ENCODE data around the gene CEP104.

The CEP104 gene

DNA sequence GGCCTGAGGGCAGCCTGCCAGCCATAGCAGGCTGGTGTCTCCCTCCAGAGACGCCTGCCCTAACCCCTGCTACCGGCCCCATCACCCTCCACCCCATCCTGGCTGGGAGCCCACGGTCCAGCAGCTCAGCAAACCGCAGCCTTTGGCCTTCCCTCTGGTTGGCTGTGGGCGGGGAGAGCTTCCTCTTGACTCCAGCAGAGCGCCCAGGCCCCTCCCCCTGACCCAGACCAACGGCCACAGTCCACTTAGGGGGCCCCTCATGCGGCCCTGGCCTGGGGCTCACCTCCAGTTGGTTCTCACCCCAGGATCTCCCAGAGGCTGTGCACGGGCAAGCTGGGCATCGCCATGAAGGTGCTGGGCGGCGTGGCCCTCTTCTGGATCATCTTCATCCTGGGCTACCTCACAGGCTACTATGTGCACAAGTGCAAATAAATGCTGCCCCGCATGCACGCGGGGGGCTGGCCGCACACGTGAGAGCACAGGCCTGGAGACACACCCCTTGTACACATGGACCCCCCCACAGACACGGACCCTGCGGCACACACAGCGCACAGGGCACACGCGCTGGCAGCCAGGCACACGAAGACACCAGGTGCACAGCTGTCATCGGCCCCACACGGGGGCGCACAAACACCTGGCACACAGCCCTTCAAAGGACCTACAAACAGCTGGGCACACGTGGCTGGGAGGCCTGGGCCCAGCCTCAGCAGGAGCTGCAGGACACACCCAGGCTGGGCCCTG, 81.4 kb downstream of the CEP104 start:
- peak; percentile 33 to 46 for DNase-seq

DNA sequence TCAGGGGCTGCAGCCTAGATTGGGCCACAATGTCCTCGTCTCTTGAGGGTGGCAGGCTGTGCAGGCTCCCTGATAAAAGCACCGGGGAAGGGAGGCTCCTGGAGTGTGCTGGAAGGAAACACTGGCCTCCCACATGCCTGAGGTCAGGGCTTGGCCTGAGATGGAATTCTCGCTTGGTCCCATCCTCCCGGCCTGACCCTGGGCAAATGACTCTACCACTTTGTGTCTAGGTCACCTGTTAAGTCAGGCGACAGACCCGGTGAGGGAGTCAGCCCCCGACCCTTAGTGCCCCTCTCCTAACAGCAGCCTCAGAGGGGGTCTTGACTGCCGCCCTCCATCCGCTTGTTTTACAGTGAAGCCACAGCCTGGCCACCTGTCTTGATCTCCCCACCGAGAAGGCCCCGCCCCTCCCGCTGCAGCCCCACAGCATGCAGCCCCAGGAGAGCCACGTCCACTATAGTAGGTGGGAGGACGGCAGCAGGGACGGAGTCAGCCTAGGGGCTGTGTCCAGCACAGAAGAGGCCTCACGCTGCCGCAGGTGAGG, 82.0 kb downstream of the CEP104 start:
- no peak for DNase-seq

DNA sequence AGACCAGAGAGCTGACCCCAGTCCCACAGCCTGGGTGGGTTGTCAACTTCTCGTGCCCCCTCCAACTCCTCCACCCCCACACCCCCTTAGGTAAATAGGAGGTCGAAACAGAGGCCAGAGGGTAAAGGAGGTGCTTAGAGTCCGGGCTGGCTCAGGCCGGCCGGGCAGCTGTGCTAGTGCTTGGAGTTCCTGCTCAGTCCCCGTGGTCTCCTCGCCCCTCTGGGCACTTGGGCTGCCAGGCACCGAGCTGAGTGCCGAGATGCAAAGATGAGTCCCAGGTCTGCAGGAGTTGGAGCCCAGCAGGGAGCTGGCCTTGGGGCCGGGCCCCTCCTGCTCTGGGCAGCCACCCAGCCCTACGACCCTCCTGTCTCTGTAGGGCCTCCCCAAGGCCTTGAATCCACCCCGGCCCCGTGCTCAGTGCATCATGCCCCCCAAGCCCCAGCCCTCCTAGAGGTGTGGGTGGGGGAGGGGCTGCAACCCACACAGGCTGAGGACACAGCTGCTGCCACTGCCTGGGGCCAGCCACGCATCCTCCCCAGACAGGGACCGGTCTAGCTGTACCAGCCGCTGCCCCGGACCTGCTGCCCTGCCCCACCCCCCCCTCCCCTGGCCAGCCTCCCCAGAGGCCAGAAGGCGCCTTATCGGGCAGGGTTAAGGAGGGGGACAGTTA, 82.6 kb downstream of the CEP104 start:
- no peak for DNase-seq

DNA sequence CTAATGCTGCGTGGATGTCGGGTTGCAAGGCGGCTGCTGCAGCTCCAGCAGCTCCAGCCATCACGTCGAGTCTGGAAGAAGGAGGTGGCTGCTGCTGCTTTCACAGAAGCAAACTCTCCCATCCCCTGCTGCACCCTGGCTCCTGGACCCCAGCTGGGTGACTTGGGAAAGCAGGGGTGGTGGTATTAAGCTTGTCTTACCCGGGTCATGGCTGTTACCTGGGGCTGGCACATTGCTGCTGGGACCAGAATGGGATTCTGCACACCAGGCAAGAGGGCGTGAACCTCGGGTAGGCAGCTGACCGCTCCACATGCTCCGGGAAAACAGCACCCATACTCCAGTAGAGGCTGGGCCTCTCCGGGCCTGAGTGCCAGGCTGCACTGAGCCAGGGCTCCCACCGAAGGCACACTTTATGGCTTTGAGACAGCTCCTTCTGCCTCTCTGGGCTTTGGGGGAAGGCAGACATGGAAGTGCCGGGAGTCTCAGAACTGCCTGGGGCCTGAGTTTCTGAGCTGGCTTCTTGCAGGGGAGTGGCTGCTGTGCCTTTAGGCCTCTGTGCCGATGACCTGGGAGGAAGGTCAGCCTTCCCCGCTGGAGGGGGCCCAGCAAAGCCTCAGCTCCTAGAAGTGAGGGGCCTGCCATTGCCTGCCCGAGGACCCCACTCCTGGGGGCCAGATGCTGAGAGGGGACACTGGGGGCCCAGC, 83.3 kb downstream of the CEP104 start:
- no peak for DNase-seq

DNA sequence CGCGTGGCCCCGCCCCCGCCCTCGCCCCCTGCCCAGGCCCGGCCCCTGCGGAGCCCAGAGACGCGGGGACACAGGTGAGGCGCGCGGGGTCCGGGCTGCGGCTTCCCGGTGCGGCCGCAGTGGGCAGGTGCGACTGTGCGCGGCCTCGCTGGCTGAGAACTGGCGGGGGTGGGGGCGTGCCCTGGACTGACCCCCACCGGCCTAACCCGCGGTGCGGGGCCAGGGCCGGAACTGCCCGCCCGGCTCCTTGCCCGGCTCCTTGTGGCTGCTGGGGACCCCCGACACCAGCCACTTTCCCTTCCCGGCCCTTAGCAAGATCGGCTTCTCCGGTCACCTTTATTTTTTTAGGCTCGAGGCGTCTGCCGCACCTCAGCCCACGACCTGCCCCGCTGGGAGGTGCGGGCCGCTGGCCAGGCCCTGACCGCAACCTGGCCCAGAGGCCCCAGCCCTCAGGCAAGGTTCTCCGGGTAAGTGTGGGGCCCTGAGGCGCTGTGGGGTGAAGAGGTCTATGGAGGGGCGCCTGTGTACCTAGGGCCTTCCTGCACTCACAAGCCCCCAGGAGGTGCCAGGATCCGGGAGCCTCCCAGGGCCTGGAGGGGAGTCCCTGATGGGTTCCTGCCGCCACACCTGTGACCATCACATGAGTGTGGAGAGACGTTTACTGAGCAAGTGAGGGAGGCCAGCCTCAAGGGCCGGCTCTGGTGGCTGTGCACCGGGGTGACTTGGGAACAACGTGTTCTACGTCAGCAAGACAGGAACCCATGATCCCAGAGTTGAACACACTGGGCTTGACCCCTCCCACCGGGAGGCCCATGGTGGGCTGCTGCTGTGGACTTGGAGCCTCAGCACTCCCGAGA, 84.1 kb downstream of the CEP104 start, which contains the start of gene SMIM1:
Gene SMIM1 (plus strand): TSS at position 35 of the 857 bp plus-strand sequence. CDS start 2,625 bp downstream, outside the sequence.
- no peak for DNase-seq

DNA sequence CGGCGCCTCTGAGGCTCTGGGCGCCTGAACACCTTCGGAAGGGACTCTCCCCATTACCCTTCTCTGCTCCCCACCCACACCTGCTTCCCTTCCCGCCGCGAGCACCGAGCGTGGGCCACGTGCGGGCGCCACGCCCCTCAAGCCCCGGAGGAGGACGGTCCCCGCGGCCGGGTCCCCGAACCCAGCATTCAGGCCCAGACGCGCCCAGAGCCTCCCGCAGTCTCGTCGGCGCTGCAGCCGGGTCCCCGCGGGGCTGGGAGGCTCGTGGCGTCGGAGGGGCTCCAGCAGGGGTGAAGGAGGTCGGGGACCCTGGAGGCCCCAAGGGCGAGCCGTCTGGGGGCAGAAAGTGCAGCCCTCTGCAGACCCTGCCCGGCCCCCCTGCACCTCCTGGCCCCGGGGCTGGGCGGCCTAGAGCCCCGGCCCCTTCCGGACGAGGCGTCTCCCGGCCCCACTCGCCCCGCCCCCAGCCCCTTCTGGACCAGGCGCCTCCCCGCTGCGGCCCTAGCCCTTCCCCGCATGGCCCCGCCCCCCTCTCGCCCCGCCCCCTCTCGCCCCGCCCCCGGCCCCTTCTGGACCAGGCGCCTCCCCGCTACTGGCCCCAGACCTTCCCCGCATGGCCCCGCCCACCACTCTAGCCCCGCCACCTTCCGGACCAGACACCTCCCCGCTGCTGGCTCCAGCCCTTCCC, 84.8 kb downstream of the CEP104 start:
- DNase-seq = peak; percentile 77 to 79

DNA sequence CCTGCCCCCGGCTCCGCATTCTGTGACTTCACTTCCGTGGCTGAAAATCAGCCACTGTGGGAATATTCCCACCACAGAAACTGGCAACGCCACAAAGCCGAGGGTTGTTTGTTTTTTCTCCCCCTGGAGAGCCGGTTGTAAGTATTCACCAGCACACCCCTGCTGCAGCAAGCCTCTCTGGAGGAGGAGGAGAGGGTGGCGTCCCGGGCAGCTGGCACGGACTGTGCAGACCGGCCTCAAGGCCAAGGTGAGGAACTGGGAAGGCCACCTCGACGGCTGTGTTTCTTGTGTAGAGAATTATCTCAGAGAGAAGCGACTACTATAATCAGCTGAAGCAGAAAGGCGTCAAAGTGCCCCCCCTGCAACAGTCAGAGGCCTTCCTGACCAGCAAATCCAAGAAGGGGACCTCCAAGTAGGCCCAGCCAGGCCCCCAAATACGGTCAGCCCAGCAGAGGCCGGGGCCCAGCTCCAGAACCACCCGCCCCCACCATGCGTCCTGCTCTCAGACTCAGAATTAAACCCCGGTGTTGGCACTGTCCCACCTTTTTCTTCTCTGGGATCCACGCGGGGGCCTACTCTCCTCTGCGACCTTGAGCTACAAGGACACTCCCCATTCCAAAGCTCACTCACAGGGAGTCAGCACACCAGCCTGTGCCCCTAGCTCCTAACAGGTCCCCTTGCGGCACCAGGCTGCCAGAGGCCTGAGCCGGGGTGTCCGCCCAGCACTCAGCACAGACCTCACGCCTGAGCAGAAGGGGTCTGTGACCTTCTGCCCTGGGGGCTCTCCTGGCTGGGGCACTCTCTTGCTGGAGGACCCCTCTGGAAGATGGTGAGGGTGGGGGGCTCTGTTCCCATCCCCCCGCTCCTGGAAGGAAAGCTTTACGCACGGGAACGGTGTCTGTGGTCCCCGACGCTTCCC, 85.6 kb downstream of the CEP104 start:
- DNase-seq = no peak

DNA sequence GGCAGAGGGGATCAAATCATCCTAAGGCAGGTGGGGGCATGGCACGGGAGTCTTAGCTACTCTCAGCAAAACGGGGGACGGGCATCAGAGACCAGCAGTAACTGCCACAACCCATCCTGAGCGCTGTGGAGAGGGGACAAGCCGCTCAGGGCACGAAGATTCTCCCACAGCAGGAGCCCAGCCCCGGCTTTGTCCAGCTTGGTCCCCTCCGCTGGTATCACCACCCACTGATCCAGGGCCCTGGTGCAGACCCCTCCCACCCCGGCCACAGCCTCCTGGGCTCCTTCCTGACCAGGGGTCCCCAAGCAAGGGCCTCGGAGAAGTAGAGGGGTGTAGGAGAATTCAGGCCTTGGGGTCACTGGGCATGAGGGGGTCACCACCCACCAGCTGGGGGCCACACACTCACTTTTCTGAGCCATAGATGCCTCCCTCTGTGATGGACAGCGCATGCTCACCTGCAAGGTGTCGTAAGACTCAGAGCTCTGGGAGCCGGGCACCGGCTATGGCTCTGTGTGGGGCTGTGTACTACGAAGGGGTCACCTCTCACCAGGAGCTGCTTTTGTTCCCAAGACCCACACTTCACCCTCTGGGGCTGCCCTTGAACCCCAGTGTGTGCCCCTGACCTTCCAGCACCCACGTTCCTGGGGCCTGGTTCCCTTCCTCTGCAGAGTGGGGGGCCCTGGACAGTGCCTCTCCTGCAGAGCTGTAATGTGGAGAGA, 86.8 kb downstream of the CEP104 start:
- DNase-seq = no peak

DNA sequence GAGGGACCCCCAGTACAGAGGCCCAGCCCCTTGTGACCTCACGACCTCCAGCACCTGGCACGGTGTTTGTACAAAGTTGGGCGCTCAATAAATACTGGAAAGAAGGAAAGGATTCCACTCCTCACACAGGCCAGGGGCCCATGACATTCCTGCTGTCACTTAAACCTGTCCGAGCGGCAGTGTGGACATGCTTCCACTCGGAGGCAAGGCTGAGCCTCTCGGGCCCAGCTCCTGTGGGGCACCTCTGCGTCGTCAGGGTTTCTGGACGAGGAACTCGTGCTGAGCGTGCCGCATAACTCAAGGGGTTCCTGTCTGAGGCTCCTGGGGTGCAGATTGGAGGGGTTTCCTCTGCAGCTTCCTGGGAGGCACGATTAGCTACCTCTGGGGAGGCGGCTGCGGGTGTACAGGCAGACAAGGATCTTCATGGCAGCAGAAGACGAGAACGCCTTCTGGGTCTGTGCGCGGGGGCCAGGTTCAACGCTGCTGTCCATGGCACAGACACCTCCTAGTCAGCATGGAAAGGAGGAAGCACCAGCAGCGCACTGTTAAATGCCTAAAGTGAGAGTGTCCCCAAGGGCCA, 88.1 kb downstream of the CEP104 start:
- no peak for DNase-seq

DNA sequence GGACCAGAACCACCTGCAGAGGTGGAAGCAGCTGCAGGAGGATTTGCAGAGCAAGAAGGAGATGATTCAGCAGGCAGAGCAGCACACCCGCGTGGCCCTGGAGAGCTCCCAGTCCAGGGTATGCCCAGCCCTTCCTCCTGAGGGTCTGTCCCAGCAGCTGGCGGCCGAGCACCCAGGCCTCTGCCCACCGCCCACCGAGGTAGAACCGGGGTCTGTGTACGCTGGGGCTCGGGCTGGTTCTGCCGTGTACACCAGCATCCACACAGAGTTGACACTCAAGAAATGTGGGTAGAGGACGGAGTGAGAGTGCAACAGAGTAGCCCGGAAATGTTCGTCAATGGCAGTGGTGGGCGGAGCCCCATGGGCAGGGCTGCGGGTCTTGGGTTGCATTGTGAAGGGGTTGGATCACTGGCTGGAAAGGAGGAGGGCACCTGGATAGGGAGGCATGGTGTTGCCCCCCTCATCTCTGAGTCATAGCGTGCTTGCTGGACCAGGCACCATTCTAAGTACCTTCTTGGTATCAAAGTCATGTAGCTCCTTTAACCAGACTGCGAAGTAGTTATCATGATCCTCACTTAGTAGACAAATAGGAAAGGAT, 89.6 kb downstream of the CEP104 start:
- no peak for DNase-seq

DNA sequence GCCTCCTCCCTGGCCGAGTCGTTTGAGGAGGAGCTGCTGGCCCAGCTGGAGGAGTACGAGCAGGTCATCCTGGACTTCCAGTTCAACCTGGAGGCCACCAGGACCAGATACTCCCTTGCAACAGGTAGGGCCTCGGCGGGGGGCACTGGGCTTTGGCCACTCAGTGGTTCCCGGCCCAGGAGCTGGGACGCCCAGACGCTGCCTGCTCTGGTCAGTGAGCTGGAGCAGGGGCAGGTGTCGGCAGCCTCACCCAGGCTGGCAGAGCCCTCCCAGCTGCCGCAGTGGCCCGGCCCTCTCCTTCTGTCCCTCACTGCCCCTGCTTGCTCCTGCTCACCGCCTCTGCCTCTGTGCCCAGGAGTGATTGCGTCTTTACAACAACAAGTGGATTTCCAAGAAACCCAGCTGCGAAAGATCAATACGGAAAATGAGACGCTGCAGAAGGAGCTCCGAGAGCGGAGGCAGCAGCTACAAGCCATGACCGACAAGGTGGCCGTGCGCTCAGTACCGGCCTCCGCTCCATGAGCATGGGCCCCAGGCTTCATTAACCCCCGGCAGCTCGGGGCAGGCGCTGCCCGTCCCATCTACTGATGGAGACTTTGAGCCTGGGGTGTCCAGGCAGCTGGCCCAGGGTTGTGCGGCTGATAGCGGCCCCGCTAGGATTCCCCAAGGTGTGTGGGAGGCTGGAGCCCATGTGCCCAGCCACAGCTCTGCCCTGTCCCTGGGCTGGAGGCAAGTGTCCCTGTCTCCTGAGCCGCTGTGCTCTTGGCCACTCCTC, 93.5 kb downstream of the CEP104 start:
- DNase-seq = no peak

DNA sequence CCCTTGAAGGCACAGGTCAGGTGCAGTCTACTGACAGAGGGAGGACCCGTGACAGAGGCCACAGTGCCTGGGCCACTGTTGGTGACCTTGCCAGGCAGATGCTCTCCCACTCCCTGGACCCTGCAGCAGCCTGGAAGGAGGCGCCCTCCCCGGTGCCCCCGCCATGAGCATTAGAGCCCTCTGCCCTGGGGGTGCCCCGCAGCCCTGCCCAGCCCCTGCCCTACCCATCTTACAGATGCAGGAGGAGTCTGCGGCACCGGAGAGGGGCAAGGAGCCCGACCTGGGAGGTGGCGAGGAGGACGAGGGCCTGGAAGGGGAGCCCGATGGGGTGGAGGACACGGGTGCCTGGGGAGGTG, 94.2 kb downstream of the CEP104 start:
- no peak for DNase-seq

DNA sequence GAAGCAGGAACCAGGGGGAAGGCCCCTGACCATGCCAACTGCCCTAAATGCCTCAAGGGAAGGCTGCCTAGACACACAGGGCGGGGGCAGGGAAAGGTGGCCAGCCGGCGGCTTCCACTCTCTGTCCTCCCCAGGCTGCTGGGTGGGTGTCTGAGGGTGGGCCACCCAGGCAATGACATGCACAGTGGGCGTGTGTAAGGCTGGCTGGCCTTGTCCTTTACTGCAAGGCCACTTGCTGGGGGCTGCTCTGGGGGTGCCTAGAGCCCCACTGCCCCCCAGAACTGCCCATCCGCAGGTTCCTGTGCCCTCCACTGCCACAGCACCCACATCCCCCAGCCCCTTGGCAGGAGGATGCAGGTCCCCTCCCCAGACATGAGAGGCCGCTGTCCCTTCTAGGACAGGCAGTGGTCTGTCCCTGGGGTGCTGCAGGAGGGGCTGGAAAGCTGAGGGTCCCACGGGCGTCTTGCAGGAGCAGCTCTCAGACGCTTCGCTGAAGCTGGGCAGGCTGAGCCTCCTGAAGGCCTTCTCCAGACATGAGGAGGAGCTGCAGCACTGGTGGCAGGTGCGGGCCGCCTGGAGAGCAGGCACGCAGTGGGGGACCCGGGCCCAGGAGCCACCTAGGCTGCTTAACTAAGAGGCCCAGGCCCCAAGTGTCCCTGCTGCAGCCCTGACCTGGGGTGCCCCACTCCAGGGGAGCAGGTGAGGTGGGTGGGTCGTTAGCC, 94.7 kb downstream of the CEP104 start:
- DNase-seq = no peak

Measured in activated CD4-positive, alpha-beta T cell treated with anti-CD3 and anti-CD28 coated beads, Interleukin-2, amount 50 U/mL, for 4 hours (primary cell).